Thoracic aorta (tissue), 2 donors: Measurements from ENCODE around the gene ARL15. TPM values are rescaled to one million over a fixed set of nuclear protein-coding genes. Genes with fewer than 3 reads are reported as not detected.

ENCODE experiments used
- ATAC-seq: fragments of 150-250 bp; one replicate; pipeline ENCODE4 v1.8.0; 2017; ENCODE audit warnings: low read depth; ENCODE audit not compliant: insufficient number of reproducible peaks, low FRiP score
- DNase-seq: peaks from one replicate; pipeline ENCODE4 v3.0.0-alpha.2; 2020; ENCODE audit warnings: low spot score
- H3K27ac ChIP-seq, 2 donors: fragments of 200-600 bp; sonication (generic); 1 replicate in 1 of 2; 2 replicates in 1 of 2; pipeline ENCODE4 v1.5.1; 2016; ENCODE audit warnings: mild to moderate bottlenecking in 2 of 2, moderate library complexity in 2 of 2
- H3K27me3 ChIP-seq: fragments of 200-600 bp; sonication (generic); replicated peaks from 2 replicates; pipeline ENCODE4 v1.6.0; 2016; ENCODE audit warnings: mild to moderate bottlenecking; ENCODE audit not compliant: insufficient read depth
- H3K36me3 ChIP-seq: fragments of 200-600 bp; sonication (generic); one replicate; pipeline ENCODE4 v1.5.1; 2016
- H3K4me1 ChIP-seq, 2 donors: fragments of 200-600 bp; sonication (generic); 1 replicate in 1 of 2; 2 replicates in 1 of 2; pipeline versions ENCODE4 v1.5.1 to v1.6.0; 2016; ENCODE audit warnings: low read depth in 2 of 2, mild to moderate bottlenecking in 1 of 2; ENCODE audit not compliant: control insufficient read depth in 1 of 2
- H3K4me3 ChIP-seq: fragments of 200-600 bp; sonication (generic); 2 replicates; pipeline ENCODE4 v1.5.1; 2016; ENCODE audit warnings: mild to moderate bottlenecking
- H3K9me3 ChIP-seq: fragments of 200-600 bp; sonication (generic); 2 replicates; pipeline ENCODE4 v1.5.1; 2016
- total RNA-seq, 2 donors: library from RNA; depleted of rRNA; stranded (reverse); fragments of >200 nt; gene quantifications; one replicate each; pipeline versions ENCODE4 v1.1.0 to v1.2.3, GENCODE V29; 2016
- TF ChIP-seq, protein P1 (sequence below): fragments of 200-600 bp; sonication (generic); IDR thresholded peaks from one replicate; pipeline ENCODE4 v1.5.1; 2019; ENCODE audit warnings: antibody characterized with exemption

ARL15 gene
- total RNA-seq, 2 donors from 2014 or later, result 23.6 to 36.8 TPM

DNA sequence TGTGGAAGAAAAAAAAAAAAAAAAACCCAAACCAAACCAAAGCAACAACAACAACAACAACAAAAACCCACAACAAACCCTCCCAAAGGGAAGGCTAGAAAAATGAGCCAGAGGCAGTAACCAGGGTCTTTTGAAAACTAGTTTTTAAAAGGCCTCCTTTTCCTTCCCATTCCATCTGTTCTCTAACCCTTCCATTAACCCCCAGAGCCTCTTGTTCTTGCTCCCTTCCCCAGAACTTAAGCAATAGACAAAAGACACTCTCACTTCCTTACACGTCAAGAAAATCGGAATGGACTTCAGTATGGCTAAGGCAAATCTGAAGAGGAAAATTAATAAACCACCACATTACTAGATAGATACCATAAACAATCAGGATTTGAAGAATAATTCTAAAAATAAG, 292.8 kb downstream of the ARL15 start:
- Histone ChIP-seq H3K36me3 (no peaks in the 10 kb centered on the region), H3K27me3 (no peaks in the 10 kb centered on the region), H3K4me1 (no peaks in the 10 kb centered on the region), H3K4me3 (no peak overlapping the region), H3K27ac (no peak overlapping the region), H3K9me3 (peaks cover 7% of the 10 kb centered on the region)
- ATAC-seq, result no peak
- TF ChIP-seq, protein P1, sequence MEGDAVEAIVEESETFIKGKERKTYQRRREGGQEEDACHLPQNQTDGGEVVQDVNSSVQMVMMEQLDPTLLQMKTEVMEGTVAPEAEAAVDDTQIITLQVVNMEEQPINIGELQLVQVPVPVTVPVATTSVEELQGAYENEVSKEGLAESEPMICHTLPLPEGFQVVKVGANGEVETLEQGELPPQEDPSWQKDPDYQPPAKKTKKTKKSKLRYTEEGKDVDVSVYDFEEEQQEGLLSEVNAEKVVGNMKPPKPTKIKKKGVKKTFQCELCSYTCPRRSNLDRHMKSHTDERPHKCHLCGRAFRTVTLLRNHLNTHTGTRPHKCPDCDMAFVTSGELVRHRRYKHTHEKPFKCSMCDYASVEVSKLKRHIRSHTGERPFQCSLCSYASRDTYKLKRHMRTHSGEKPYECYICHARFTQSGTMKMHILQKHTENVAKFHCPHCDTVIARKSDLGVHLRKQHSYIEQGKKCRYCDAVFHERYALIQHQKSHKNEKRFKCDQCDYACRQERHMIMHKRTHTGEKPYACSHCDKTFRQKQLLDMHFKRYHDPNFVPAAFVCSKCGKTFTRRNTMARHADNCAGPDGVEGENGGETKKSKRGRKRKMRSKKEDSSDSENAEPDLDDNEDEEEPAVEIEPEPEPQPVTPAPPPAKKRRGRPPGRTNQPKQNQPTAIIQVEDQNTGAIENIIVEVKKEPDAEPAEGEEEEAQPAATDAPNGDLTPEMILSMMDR, result no peak
- no peak for DNase-seq

DNA sequence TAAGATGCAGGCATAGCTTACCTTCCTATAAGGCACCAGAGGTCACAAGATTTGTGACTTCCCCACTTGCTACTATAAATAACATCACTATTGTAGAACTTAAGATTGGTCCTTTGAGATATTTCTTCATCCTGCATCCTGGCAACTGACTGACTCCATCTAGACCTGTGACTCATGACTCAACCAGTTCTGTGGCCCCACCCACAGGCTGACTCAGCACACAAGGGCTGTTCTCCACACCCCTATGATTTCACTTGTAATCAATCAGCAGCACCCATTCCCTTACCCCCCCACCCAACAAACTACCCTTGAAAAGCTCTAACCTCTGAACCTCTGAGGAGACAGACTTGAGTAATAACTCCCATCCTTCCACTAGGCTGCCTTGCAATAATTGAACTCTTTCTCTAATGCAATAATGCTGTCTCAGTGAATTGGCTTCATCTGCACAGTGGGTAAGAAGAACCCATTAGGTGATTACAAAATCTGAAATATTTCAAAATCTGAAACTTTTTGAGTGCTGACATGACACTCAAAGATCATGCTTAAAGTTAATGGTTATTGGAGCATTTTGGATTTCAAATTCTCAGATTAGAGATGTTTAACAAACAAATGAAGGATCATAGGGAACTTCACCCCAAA, 296.7 kb downstream of the ARL15 start:
- H3K4me3 ChIP-seq, result no peak overlapping the region
- H3K36me3 ChIP-seq, result no peaks in the 10 kb centered on the region
- no peak overlapping the region for H3K27ac ChIP-seq
- no peaks in the 10 kb centered on the region for H3K4me1 ChIP-seq
- no peaks in the 10 kb centered on the region for H3K27me3 ChIP-seq
- DNase-seq, result no peak
- TF ChIP-seq, protein P1, result no peak
- H3K9me3 ChIP-seq, result peaks cover 7% of the 10 kb centered on the region
- ATAC-seq, result peak; percentile 69

DNA sequence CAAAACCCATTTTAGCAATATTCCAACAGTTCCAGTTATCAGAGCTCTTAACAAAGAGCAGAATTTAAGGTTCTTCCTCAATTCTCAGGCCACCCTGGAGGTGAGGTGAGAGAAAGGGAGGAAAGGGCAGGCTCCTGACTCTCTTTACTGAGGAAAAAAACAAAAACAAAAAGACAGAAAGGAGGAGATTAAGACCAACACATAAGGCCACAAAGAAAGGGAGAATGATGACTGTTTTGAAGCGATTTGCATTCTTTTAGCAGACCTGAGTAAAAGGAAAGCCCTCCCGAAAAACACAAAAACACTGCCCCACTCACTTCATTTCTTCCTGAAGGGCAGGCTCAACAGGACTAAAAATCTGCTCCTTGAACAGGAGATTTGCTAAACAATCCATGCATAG, 300.5 kb downstream of the ARL15 start:
- Histone ChIP-seq H3K27ac (no peak overlapping the region), H3K4me1 (no peaks in the 10 kb centered on the region), H3K9me3 (peaks cover 7% of the 10 kb centered on the region), H3K36me3 (no peaks in the 10 kb centered on the region), H3K4me3 (no peak overlapping the region), H3K27me3 (no peaks in the 10 kb centered on the region)
- DNase-seq, result no peak
- ATAC-seq, result no peak
- TF ChIP-seq, protein P1, result no peak

DNA sequence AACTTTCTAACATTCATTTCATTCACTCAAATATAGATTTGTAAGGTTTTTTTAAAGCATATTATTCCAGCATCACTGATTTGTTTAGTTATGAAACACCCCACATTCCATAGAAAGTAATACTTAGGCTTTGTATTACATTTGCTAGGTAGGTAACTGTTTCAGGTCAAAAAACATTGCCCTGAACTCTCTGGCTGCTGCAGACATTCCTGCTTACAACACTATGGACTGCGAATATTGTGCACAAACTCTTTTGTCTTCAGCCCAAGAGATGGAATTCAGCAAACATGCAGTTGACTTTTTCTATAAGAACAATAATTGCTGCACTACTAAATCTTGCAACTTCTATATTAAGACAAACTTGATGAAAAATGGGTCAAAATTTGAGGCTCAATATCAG, 301.0 kb downstream of the ARL15 start:
- TF ChIP-seq, protein P1, result no peak
- Histone ChIP-seq H3K27ac (no peak overlapping the region), H3K36me3 (no peaks in the 10 kb centered on the region), H3K27me3 (no peaks in the 10 kb centered on the region), H3K4me3 (no peak overlapping the region), H3K4me1 (no peaks in the 10 kb centered on the region), H3K9me3 (peaks cover 3% of the 10 kb centered on the region)
- DNase-seq, result no peak
- no peak for ATAC-seq

DNA sequence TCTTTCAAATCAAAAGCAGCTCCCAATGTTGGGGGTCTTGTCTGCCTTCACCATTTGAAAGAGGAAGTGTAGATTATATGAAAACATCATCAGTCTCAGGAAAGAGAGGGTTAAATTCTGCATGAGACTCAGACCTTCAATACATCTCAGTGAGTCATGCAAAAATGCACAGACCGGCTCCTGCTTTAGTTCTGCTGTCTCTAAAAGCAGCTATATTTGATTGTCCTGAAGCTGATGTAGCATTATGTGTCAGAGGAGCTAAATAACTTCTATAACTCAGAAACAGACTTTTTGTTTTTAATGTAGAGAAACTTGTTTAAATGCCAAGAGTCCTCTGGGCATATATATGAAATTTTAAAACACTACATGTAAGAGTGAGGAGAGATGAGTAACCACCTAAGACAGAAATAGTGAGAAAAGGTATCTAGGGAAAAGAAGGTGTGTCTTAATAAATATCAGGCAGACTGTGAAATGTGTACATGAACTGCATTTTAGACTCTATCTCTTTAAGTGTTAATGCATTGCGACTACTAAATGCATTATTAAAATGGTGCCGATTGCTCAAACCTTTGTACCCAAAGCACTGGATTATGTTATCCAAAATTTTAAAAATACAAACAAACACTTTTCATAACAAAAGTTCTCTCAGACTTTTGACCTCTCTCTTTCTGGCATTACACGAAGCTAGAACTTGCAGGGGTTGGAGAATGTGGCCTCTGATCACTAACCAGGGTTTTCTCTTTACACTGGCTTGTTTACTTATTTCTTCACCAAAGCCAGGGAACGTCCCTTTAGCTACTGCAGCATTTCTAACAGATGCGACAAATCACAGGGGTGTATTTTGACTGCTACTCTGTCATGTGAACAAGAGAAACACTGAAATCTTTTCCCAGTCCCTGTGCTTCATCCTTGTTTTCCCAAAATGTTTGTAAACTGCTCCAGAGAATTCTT, 302.3 kb downstream of the ARL15 start:
- H3K9me3 ChIP-seq, result no peaks in the 10 kb centered on the region
- no peaks in the 10 kb centered on the region for H3K36me3 ChIP-seq
- DNase-seq (no peak), ATAC-seq (no peak)
- no peak overlapping the region for H3K4me3 ChIP-seq
- H3K4me1 ChIP-seq, result no peaks in the 10 kb centered on the region
- TF ChIP-seq, protein P1, result no peak
- H3K27ac ChIP-seq, result no peak overlapping the region
- H3K27me3 ChIP-seq, result no peaks in the 10 kb centered on the region
